HepG2 (cell line): ENCODE data around the gene NOM1. TPM values are rescaled to one million over a fixed set of nuclear protein-coding genes. Genes with fewer than 3 reads are reported as not detected.
A peak's percentile ranks its signal among the peaks of the same experiment; 100 is the strongest.

Experiments
- BORCS8-MEF2B ChIP-seq: sonication (generic); formaldehyde crosslinking; IDR thresholded peaks from 2 replicates; pipeline ENCODE4 v1.8.0; 2022; ENCODE audit warnings: mild to moderate bottlenecking, missing genetic modification reagents
- CTCF ChIP-seq: sonication (generic); formaldehyde crosslinking; IDR thresholded peaks from 2 replicates; pipeline ENCODE4 v1.5.0; 2020; ENCODE audit warnings: mild to moderate bottlenecking, missing genetic modification reagents, moderate library complexity
- GABPB1 ChIP-seq: IDR thresholded peaks from 2 replicates; pipeline ENCODE4 v1.6.1; 2016; ENCODE audit warnings: mild to moderate bottlenecking, missing genetic modification reagents, moderate library complexity, missing compliant biosample characterization
- HIVEP1 ChIP-seq: sonication (generic); formaldehyde crosslinking; IDR thresholded peaks from 2 replicates; pipeline ENCODE4 v1.4.0; 2020; ENCODE audit warnings: mild to moderate bottlenecking, missing genetic modification reagents
- HOXA3 ChIP-seq: sonication (generic); formaldehyde crosslinking; IDR thresholded peaks from 2 replicates; pipeline ENCODE4 v1.5.0; 2020; ENCODE audit warnings: missing genetic modification reagents
- KAT8 ChIP-seq: IDR thresholded peaks from 2 replicates; pipeline ENCODE4 v1.6.1; 2016; ENCODE audit warnings: missing genetic modification reagents, missing compliant biosample characterization
- KDM2A ChIP-seq: sonication (generic); formaldehyde crosslinking; IDR thresholded peaks from 2 replicates; pipeline ENCODE4 v1.4.0; 2020; ENCODE audit warnings: low read depth, missing genetic modification reagents, borderline replicate concordance
- MTA1 ChIP-seq: sonication (generic); formaldehyde crosslinking; IDR thresholded peaks from 2 replicates; pipeline ENCODE4 v1.4.0; 2020; ENCODE audit warnings: missing genetic modification reagents, mild to moderate bottlenecking, borderline replicate concordance
- NONO ChIP-seq, 2 experiments: fragments of 450-650 bp in 1 of 2; sonication (generic) in 1 of 2; formaldehyde crosslinking in 1 of 2; IDR thresholded peaks in 1 of 2; conservative IDR thresholded peaks in 1 of 2; 2 replicates each; pipeline versions ENCODE4 v1.6.1 to v1.8.0; 2017 to 2022; ENCODE audit warnings: mild to moderate bottlenecking in 1 of 2, missing genetic modification reagents in 1 of 2, moderate library complexity in 1 of 2
- POGK ChIP-seq: sonication (generic); formaldehyde crosslinking; conservative IDR thresholded peaks from 2 replicates; pipeline ENCODE4 v1.8.0; 2022; ENCODE audit warnings: mild to moderate bottlenecking, moderate library complexity, missing genetic modification reagents
- REPIN1 ChIP-seq: sonication (generic); formaldehyde crosslinking; IDR thresholded peaks from 2 replicates; pipeline ENCODE4 v1.8.0; 2022; ENCODE audit warnings: missing genetic modification reagents, low read depth, mild to moderate bottlenecking, borderline replicate concordance
- RFX1 ChIP-seq: fragments of 450-650 bp; IDR thresholded peaks from 2 replicates; pipeline ENCODE4 v1.6.1; 2017
- RNF2 ChIP-seq: fragments of 450-650 bp; conservative IDR thresholded peaks from 2 replicates; pipeline ENCODE4 v1.6.1; 2016; ENCODE audit warnings: low read depth
- SALL2 ChIP-seq: sonication (generic); formaldehyde crosslinking; IDR thresholded peaks from 2 replicates; pipeline ENCODE4 v1.8.1; 2023; ENCODE audit warnings: mild to moderate bottlenecking, missing genetic modification reagents, inconsistent platforms
- SAP130 ChIP-seq: IDR thresholded peaks from 2 replicates; pipeline ENCODE4 v1.6.1; 2016; ENCODE audit warnings: low read depth
- ZNF382 ChIP-seq: sonication (generic); formaldehyde crosslinking; IDR thresholded peaks from 2 replicates; pipeline ENCODE4 v1.5.0; 2020; ENCODE audit warnings: missing genetic modification reagents, mild to moderate bottlenecking, borderline replicate concordance
- ZNF558 ChIP-seq: sonication (generic); formaldehyde crosslinking; IDR thresholded peaks from 2 replicates; pipeline ENCODE4 v1.9.0; 2022; ENCODE audit warnings: mild to moderate bottlenecking, missing genetic modification reagents, borderline replicate concordance
- ZNF644 ChIP-seq: IDR thresholded peaks from 2 replicates; pipeline ENCODE4 v1.6.1; 2016; ENCODE audit warnings: low read depth
- ZNF691 ChIP-seq: sonication (generic); formaldehyde crosslinking; IDR thresholded peaks from 2 replicates; pipeline ENCODE4 v1.4.0; 2020; ENCODE audit warnings: missing genetic modification reagents, low read depth, mild to moderate bottlenecking, borderline replicate concordance
- ZNF841 ChIP-seq: sonication (generic); formaldehyde crosslinking; IDR thresholded peaks from 2 replicates; pipeline ENCODE4 v1.8.1; 2023; ENCODE audit warnings: missing genetic modification reagents, borderline replicate concordance
- ZNF878 ChIP-seq: sonication (generic); formaldehyde crosslinking; IDR thresholded peaks from 2 replicates; pipeline ENCODE4 v1.8.1; 2023; ENCODE audit warnings: mild to moderate bottlenecking, missing genetic modification reagents, moderate library complexity
- ZSCAN29 ChIP-seq: sonication (generic); formaldehyde crosslinking; conservative IDR thresholded peaks from 2 replicates; pipeline ENCODE4 v1.4.0; 2020; ENCODE audit warnings: mild to moderate bottlenecking, missing genetic modification reagents
- polyA plus RNA-seq, 8 experiments: library from polyadenylated mRNA; depleted of rRNA in 3 of 8; stranded (reverse) in 7 of 8; unstranded in 1 of 8; fragments of >200 nt; fragmentation: Illumina TruSeq in 4 of 8; extraction: Trizol in 4 of 8; gene quantifications; 2 replicates each; pipeline versions ENCODE4 v1.2.1 to v1.2.3, GENCODE V29; 2011 to 2016; ENCODE audit warnings: low read depth in 4 of 8, missing spikeins in 1 of 8, mixed read lengths in 1 of 8; ENCODE audit not compliant: insufficient read depth in 1 of 8
- total RNA-seq, 5 experiments: library from RNA; depleted of rRNA; stranded (reverse); fragments of >200 nt; fragmentation: Illumina TruSeq; extraction: Trizol; gene quantifications; 2 replicates each; pipeline ENCODE4 v1.2.3, GENCODE V29; 2016; ENCODE audit warnings: low read depth in 1 of 5
- TF ChIP-seq, protein P1 (sequence below): sonication (generic); formaldehyde crosslinking; IDR thresholded peaks from 2 replicates; pipeline ENCODE4 v1.4.0; 2020; ENCODE audit warnings: missing genetic modification reagents

NOM1 gene
- total and polyA plus RNA-seq, 2 of the 13 experiments (the other 11 are each of a cell fraction or from before 2014, with no cell fraction given): 14.2 to 26.2 TPM

GRCh38 chr7:156988343-156989185, 39.1 kb downstream of the NOM1 start (continued):
- TF ChIP-seq GABPB1 (CRISPR knock-in tag): peak; percentile 88
- no peak for TF ChIP-seq ZNF382 (CRISPR knock-in tag)
- TF ChIP-seq SAP130 (CRISPR knock-in tag): peak; percentile 65
- peak; percentile 33; the same call in 1 of the 2 replicates for TF ChIP-seq KAT8 (CRISPR knock-in tag)
- TF ChIP-seq RFX1: no peak
- peak; percentile 65; the same call in 1 of the 2 replicates for TF ChIP-seq KDM2A
- TF ChIP-seq HOXA3 (CRISPR knock-in tag): peak; percentile 84
- TF ChIP-seq BORCS8-MEF2B (CRISPR knock-in tag): peak; percentile 48; the same call in 1 of the 2 replicates
- no peak for TF ChIP-seq ZNF558 (CRISPR knock-in tag)
- TF ChIP-seq POGK (CRISPR knock-in tag): 0 out of 2 replicates have a peak, but pooled peaks have one; percentile 11
- TF ChIP-seq, protein P1, sequence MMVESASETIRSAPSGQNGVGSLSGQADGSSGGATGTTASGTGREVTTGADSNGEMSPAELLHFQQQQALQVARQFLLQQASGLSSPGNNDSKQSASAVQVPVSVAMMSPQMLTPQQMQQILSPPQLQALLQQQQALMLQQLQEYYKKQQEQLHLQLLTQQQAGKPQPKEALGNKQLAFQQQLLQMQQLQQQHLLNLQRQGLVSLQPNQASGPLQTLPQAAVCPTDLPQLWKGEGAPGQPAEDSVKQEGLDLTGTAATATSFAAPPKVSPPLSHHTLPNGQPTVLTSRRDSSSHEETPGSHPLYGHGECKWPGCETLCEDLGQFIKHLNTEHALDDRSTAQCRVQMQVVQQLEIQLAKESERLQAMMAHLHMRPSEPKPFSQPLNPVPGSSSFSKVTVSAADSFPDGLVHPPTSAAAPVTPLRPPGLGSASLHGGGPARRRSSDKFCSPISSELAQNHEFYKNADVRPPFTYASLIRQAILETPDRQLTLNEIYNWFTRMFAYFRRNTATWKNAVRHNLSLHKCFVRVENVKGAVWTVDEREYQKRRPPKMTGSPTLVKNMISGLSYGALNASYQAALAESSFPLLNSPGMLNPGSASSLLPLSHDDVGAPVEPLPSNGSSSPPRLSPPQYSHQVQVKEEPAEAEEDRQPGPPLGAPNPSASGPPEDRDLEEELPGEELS: peak; percentile 85
- TF ChIP-seq RNF2: peak; percentile 51
- peak; percentile 77 for TF ChIP-seq SALL2 (CRISPR knock-in tag)
- TF ChIP-seq ZNF644 (CRISPR knock-in tag): no peak
- TF ChIP-seq ZNF878 (CRISPR knock-in tag): no peak
- peak; percentile 37; the same call in 1 of the 2 replicates for TF ChIP-seq ZSCAN29 (CRISPR knock-in tag)
- no peak for TF ChIP-seq NONO (IDR thresholded peaks at IDR 0.05)
- peak; percentile 92 for TF ChIP-seq NONO (CRISPR knock-in tag; conservative IDR thresholded peaks at IDR 0.05)
- peak; percentile 88; the same call in 1 of the 2 replicates for TF ChIP-seq MTA1
- peak; percentile 71 for TF ChIP-seq REPIN1
- TF ChIP-seq HIVEP1 (CRISPR knock-in tag): peak; percentile 57; the same call in 1 of the 2 replicates
- peak; percentile 63; the same call in 1 of the 2 replicates for TF ChIP-seq ZNF691 (CRISPR knock-in tag)
- TF ChIP-seq CTCF: no peak
- no peak for TF ChIP-seq ZNF841
